Tibial artery (tissue), 4 donors: Measurements from ENCODE around the gene NOL4L.

ENCODE experiments used
- DNase-seq, 2 donors: peaks; one replicate each; pipeline ENCODE4 v3.0.0-alpha.2; 2019
- H3K27ac ChIP-seq, 2 donors: fragments of 200-600 bp; sonication (generic) in 1 of 2; 1 replicate in 1 of 2; 2 replicates in 1 of 2; pipeline ENCODE4 v1.5.1; 2018 to 2019; ENCODE audit warnings: mild to moderate bottlenecking in 1 of 2
- H3K27me3 ChIP-seq, 2 donors: fragments of 200-600 bp; sonication (generic) in 1 of 2; one replicate each; pipeline versions ENCODE4 v1.5.1 to v1.6.0; 2016 to 2019
- H3K36me3 ChIP-seq, 3 donors: fragments of 200-600 bp; sonication (generic) in 2 of 3; one replicate each; pipeline ENCODE4 v1.5.1; 2016 to 2019; ENCODE audit warnings: mild to moderate bottlenecking in 2 of 3
- H3K4me1 ChIP-seq, 4 donors: fragments of 200-600 bp; sonication (generic) in 2 of 4; 1 replicate in 3 of 4; 2 replicates in 1 of 4; pipeline ENCODE4 v1.5.1; 2016 to 2019
- H3K4me3 ChIP-seq, 2 donors: fragments of 200-600 bp; sonication (generic) in 1 of 2; 1 replicate in 1 of 2; 2 replicates in 1 of 2; pipeline ENCODE4 v1.5.1; 2018 to 2019; ENCODE audit warnings: mild to moderate bottlenecking in 2 of 2
- H3K9me3 ChIP-seq, 3 donors: fragments of 200-600 bp; sonication (generic) in 1 of 3; one replicate each; pipeline ENCODE4 v1.5.1; 2016 to 2019
- CTCF ChIP-seq, 2 experiments: fragments of 200-600 bp in 1 of 2; fragments of 450-650 bp in 1 of 2; IDR thresholded peaks; one replicate each; pipeline ENCODE4 v1.5.1; 2017 to 2019; ENCODE audit warnings: antibody characterized with exemption in 2 of 2, mild to moderate bottlenecking in 1 of 2, moderate library complexity in 1 of 2
- intact Hi-C: fragments of 100-400 bp; cut with DNase I; formaldehyde crosslinking; loops from one replicate; pipeline ENCODE4 v1.15.0; 2023; ENCODE audit warnings: low total_unique reads

The NOL4L gene

GRCh38 chr20:32563311-32564272 is 21.5 kb downstream of the NOL4L start:
- no peaks in the 10 kb centered on the region for H3K36me3 ChIP-seq
- H3K27ac ChIP-seq: no peak overlapping the region
- intact Hi-C loops: no loop called here
- peaks cover 0 to 12% of the 10 kb centered on the region in 2 donors for H3K27me3 ChIP-seq
- no peak overlapping the region for H3K4me3 ChIP-seq
- H3K4me1 ChIP-seq: peaks cover 0 to 7% (median 3%) of the 10 kb centered on the region in 4 donors
- no peak for TF ChIP-seq CTCF (IDR thresholded peaks at IDR 0.05)
- no peaks in the 10 kb centered on the region for H3K9me3 ChIP-seq
- DNase-seq: no peak

- DNase-seq: no peak
- Histone ChIP-seq H3K9me3 (no peaks in the 10 kb centered on the region), H3K27me3 (peaks cover 0 to 19% of the 10 kb centered on the region in 2 donors), H3K4me1 (peaks cover 0 to 7% (median 3%) of the 10 kb centered on the region in 4 donors), H3K27ac (no peak overlapping the region), H3K36me3 (no peaks in the 10 kb centered on the region), H3K4me3 (no peak overlapping the region)
- intact Hi-C loops: no loop called here
- no peak for TF ChIP-seq CTCF (IDR thresholded peaks at IDR 0.05)
These were observed 22.6 kb downstream of the NOL4L start for GRCh38 chr20:32562495-32562911.

- TF ChIP-seq CTCF (IDR thresholded peaks at IDR 0.05): no peak
- intact Hi-C loops: no loop called here
These were observed 23.9 kb downstream of the NOL4L start for GRCh38 chr20:32560989-32561830.

GRCh38 chr20:32560482-32560988 is 24.6 kb downstream of the NOL4L start:
- TF ChIP-seq CTCF (IDR thresholded peaks at IDR 0.05): no peak
- no peak for DNase-seq
- H3K36me3 ChIP-seq: no peaks in the 10 kb centered on the region
- no peak overlapping the region for H3K27ac ChIP-seq
- peaks cover 0 to 27% of the 10 kb centered on the region in 2 donors for H3K27me3 ChIP-seq
- peaks cover 0 to 7% (median 3%) of the 10 kb centered on the region in 4 donors for H3K4me1 ChIP-seq
- H3K9me3 ChIP-seq: no peaks in the 10 kb centered on the region
- intact Hi-C loops: no loop called here
- no peak overlapping the region for H3K4me3 ChIP-seq

More at GRCh38 chr20:32560989-32561830, 23.9 kb downstream of the NOL4L start:
- no peaks in the 10 kb centered on the region for H3K36me3 ChIP-seq
- H3K27me3 ChIP-seq: peaks cover 0 to 27% of the 10 kb centered on the region in 2 donors
- no peak overlapping the region for H3K27ac ChIP-seq
- peaks cover 0 to 7% (median 3%) of the 10 kb centered on the region in 4 donors for H3K4me1 ChIP-seq
- DNase-seq: no peak
- H3K9me3 ChIP-seq: no peaks in the 10 kb centered on the region
- H3K4me3 ChIP-seq: no peak overlapping the region

- no peak for TF ChIP-seq CTCF (IDR thresholded peaks at IDR 0.05)
- peaks cover 0 to 7% (median 3%) of the 10 kb centered on the region in 4 donors for H3K4me1 ChIP-seq
- intact Hi-C loops: no loop called here
- H3K27me3 ChIP-seq: peaks cover 0 to 27% of the 10 kb centered on the region in 2 donors
- H3K27ac ChIP-seq: no peak overlapping the region
- H3K9me3 ChIP-seq: no peaks in the 10 kb centered on the region
- no peaks in the 10 kb centered on the region for H3K36me3 ChIP-seq
- DNase-seq: no peak
- no peak overlapping the region for H3K4me3 ChIP-seq
These were observed 25.3 kb downstream of the NOL4L start for GRCh38 chr20:32559753-32560380.
